Left colon (tissue), 2 donors: Measurements from ENCODE around the gene STAC2. TPM values are rescaled to one million over a fixed set of nuclear protein-coding genes. Genes with fewer than 3 reads are reported as not detected.

Source experiments
- ATAC-seq: fragments of 200-7000 bp; cut with Tn5 transposase; one replicate; pipeline ENCODE4 v1.9.1; 2020; ENCODE audit warnings: mild to moderate bottlenecking, moderate library complexity
- DNase-seq, 2 donors: peaks; one replicate each; pipeline ENCODE4 v3.0.0-alpha.2; 2020
- intact Hi-C, 2 donors: fragments of 100-400 bp; cut with DNase I in 1 of 2; cut with micrococcal nuclease in 1 of 2; formaldehyde crosslinking; loops; one replicate each; pipeline versions ENCODE4 v1.11.2 to v1.14.0; 2022; cut with DNase I, micrococcal nuclease
- total RNA-seq, 2 donors: library from RNA; stranded (reverse); fragmentation: NEBNext Ultra II Directional; extraction: Animal tissue kit (Norgen Biotek cat#: 25700); gene quantifications; one replicate each; pipeline ENCODE4 v1.2.1, GENCODE V29; 2021
- donor health status: DM: no; HTN: no; CAD: no.
- donor health status: DM: yes; HTN: yes; CAD: no.

The STAC2 gene
- total RNA-seq, 2 donors from 2014 or later = 0.17 TPM; not detected in 1

DNA sequence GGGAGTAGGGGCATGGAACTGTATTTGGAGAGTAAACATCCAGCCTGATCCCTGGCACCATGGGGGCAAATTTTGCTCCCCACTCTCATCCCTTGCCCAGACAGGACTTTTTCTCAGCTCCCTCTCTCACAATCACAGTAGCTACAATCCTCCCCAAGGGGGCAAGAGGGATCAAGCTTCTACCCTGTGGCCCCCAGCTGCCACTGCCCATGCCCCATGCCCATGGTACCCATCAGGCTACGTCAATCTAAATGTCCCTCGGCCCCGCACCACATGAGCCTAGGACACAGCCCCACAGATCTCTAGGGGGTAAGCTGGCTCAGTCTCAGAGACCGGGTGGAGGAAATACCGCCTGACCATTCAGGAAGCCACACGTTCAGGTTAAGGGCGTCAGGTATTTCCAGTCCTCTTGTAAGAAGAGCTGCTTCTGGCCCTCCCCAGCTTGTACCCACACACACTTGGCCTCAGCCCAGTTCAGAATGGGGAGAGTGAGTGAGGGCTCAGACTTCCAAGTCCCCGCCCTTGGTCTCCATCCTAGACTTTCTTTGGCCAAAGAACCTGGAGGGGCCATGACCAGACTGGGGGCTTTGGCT lies 30.1 kb downstream of the STAC2 start:
- no peak for ATAC-seq
- intact Hi-C loops = no loop called here
- no peak for DNase-seq

GRCh38 chr17:39194985-39195524 lies 30.7 kb downstream of the STAC2 start:
- no peak for DNase-seq
- intact Hi-C loops = no loop called here
- no peak for ATAC-seq

- no peak for ATAC-seq
- peak in 1 of 2 donors; percentile 53 for DNase-seq
- intact Hi-C loops = no loop called here
Measured at GRCh38 chr17:39194089-39194984, 31.4 kb downstream of the STAC2 start.

GRCh38 chr17:39193346-39193745 lies 32.4 kb downstream of the STAC2 start:
- no peak for ATAC-seq

DNA sequence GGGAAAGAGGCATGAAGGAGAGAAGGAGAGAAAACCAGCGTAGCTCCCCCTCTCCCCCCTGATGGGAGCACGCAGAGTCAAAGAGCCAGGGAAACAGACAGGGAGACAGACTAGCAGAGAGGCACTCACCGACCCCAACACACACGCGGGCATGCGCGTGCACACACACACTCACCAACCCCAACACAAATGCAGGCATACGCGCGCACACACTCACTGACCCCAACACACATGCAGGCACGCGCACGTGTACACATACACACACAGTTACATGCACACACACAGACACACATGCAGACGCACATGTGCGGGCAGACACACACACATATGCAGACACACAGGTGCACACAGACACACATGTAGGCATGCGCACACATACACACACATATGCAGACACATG lies 32.8 kb downstream of the STAC2 start:
- intact Hi-C loops = no loop called here
- ATAC-seq (no peak), DNase-seq (no peak)

More at GRCh38 chr17:39193346-39193745, 32.4 kb downstream of the STAC2 start:
- intact Hi-C loops = no loop called here
- DNase-seq = no peak

DNA sequence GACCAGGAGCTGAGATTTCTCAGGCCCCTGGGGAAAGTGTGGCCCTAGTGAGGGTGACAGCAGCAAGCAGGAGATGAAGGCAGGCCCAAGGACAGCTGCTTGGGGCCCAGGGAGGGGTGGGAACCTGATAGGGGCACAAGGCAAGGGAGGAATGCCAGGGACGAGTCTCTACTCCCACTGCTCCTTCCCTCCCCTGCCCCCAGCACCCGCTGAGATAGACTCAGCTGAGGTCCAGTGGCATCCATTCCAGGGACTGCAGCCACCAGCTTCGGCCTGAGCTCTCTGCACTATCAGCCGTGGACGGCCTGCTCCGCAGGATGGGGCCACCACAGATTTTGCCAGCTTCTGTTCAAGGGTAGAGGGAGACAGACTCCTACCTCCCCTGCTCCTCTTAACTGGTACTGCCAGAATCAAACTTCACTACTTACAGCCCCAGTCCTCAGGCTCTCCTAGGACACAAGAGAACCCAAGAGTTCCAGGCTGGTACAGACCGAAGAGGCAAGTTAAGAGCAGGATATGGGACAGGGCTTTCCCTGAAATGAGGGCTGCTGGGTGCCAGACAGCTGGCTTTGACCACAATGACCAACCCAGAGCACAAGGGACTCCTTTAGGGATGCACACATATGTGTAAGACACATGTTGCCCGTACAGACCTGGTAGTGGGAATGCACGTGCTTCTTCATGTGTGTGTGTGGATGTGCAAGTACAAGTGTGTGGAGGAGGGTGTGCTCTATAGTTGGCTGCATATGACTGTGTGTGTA lies 33.8 kb downstream of the STAC2 start:
- DNase-seq (no peak), ATAC-seq (no peak)
- intact Hi-C loops = no loop called here

DNA sequence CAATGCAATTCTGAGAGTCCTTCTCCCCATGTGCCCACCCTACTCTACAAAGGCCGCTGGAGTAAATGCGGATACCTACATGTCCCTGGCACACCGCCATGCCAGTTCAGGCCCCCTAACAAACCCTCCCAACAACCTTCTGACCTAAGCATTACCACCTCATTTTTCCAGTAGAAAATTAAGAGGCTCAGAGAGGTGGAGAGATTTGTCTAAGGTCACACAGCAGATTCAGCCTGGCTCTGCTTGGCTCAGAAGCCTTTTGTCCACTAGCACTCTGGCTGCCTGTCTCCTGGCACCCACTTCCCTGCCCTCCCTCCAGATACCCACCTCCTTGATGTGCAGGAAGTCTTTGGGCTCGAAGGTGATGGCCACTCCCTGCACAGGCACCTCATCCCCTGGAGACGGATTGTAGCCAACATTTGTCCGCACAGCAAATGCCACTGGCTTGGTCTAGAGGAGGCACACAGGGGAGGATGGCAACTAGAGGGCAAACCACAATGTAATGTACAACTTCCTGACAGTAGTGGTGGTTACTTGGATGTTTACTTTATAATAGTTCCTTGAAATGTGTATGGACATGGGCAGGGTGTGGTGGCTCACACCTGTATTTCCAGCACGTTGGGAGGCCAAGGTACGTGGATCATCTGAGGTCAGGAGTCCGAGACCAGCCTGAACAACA lies 38.5 kb downstream of the STAC2 start:
- intact Hi-C loops = no loop called here
- peak; percentile 47 to 75 for DNase-seq
- ATAC-seq = peak; percentile 92

- intact Hi-C loops = no loop called here
- no peak for DNase-seq
- ATAC-seq = peak; percentile 32
Measured at GRCh38 chr17:39186481-39187002, 39.2 kb downstream of the STAC2 start.

GRCh38 chr17:39183720-39184119 lies 42.0 kb downstream of the STAC2 start:
- ATAC-seq = no peak
- intact Hi-C loops = no loop called here
- DNase-seq = no peak

DNA sequence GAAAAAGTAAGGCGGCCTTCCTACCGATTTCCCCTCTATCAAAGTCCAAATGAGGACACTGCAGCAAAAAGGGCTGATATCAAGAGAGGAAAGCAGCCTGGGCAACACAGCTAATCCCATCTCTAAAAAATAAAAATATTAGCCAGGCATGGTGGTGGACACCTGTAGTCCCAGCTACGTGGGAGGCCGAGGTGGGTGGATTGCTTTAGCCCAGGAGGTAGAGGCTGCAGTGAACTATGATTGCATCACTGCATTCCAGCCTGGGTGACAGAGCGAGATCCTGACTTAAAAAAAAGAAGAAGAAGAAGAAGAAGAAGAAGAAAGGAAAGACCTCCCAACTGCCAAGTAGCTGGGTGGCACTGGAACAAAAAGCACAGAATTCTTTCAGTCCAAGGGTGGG lies 42.7 kb downstream of the STAC2 start:
- DNase-seq (no peak), ATAC-seq (no peak)
- intact Hi-C loops = no loop called here

DNA sequence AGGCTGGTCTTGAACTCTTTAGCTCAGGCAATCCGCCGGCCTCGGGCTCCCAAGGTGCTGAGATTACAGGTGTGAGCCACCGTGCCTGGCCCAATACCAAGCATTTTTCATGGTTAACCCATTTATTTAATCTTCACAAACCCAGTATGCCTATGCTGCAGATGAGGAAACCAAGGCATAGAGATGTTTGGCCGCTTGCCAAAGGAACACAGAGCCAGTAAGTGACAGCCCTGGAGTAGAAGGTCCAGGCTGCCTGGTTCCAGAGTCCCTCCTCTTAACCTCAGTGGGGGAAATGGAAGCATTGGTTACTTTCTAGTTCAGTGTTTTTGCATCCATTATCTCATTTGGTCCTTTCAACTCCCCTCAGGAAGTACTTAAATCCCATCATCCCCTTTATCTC lies 44.4 kb downstream of the STAC2 start:
- no peak for ATAC-seq
- no peak for DNase-seq
- intact Hi-C loops = no loop called here

DNA sequence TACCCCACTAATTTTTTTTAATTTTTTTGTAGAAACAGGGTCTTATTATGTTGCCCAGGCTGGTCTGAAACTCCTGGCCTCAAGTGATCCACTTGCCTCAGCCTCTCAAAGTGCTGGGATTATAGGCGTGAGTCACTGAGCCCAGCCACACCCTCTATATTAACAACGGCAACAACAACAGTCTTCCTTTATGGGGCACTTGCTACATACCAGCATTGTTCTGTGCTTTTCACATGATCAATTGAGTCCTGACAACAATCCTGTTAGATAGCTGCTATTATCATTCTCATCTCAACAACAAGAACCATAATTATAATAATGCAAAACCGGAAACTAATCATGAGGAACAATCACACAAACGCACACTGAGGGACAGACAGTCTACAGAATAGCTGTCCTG lies 47.2 kb downstream of the STAC2 start:
- peak; percentile 92 for ATAC-seq
- DNase-seq = no peak
- intact Hi-C loops = no loop called here

DNA sequence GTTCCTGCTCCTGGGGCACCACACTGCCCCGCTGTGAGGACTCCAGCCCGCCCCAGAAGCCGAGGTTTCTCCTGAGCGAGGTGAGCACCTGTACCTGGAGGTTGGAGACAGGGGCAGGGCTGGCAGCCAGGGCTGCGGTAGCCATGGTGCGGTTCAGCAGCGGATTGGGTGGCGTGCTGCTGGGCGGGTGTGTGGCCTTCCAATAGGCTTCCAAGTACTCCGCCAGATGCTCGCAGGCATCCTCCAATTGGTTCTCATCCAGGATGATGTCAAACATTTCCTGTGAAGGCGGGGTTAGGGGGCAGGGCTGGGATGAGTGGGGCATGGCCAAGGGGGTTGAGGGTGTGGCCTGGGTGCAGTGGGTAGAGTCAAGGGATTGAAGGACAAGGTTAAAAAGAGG lies 48.5 kb downstream of the STAC2 start:
- DNase-seq (no peak), ATAC-seq (peak; percentile 14)
- intact Hi-C loops = no loop called here

GRCh38 chr17:39175695-39176093 lies 50.1 kb downstream of the STAC2 start:
- no peak for DNase-seq
- ATAC-seq = no peak
- intact Hi-C loops = no loop called here

DNA sequence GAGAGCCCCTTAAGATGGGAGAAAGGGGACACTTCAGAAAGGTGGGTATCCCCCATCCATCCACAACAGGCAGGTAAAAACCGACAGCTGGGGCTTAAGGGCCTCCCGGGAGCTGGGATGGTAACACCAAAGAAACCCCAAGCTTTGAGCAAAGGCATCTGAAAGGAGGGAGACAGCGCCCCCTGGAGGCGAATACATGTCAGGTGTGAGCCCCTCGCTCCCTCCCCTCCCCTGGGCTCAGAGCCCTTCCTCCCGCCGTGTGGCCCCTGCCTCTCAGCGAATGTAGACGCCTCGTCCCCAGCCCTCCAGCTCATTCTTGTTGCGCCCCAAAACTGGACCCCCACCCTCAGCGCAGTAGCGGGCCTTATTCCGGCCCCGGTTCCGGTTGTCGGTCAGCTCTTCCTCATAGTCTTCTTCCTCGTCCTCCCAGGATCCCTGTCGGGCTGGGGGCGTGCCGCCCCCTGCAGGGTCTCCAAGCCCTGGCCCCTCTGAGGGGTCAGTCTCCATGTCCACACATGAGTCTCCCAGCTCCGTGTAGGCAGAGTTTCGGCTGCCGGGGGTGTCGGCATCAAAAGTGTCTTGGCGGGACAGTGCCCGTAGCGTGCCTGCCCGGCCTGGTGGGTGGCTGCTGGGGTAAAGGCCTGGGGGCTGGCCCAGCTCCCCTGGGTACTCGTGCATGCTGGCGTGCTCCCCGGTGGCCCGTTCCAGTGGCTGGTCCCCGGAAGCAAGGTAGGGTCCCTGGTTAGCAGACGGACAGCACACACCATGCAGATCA lies 50.6 kb downstream of the STAC2 start:
- ATAC-seq = peak; percentile 42
- intact Hi-C loops = no loop called here
- peak; percentile 59 to 88 for DNase-seq

DNA sequence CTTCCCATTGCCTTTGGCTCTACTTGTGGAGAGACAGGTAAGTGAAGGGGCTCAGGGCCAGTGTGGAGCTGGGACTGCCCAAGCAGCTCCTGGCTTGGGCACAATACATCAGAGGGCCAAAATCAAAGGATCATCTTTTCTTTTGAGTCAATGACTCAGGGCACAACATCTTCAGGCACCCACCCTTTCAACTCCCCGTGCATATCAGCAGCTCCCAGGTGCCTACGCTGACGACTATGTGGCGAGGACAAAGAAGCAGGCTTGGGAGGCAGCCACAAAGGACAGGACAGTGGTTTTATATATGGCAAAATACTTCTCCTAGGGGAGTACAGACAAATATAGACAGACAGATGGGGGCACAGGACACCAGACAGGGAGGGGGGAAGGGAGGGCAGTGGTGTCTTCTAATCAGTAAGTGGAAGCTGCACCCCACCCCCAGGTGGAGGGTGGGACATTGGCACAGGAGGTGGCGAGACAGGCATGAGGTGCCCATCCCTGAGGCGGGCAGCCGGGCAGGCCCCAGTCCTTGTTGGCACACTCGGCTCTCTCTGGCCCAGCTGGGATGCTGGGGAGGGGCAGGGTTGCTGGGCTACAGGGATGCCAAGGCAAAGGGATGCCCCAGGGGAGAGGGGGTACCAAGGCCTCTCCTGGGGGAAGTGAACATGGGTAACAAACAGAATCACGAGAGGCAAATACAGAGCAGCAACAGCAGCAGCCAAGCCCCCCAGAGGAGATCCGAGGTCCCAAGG lies 52.0 kb downstream of the STAC2 start:
- intact Hi-C loops = no loop called here
- DNase-seq (no peak), ATAC-seq (no peak)

DNA sequence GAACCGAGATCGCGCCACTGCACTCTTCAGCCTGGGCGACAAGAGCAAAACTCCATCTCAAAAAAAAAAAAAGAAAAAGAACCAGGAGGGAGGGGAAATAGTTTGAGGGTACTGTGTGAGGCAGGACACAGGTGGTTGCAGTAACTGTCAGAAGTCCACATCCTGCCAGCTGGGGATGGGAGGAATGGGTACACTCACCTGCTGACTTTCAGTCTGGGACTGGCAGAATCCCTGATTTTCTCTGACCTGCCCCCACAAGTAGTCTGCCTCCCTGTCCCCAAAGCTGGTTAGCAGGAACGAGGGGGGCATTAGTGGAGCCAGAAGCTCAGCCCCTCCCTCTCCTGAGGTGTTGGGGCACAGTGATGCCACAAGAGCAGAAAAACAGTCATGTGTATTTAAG lies 52.7 kb downstream of the STAC2 start:
- no peak for ATAC-seq

More for the DNA sequence above, 52.7 kb downstream of the STAC2 start:
- no peak for DNase-seq
- intact Hi-C loops = no loop called here
